AML-193 (cell line): Measurements from ENCODE around the gene ZNF417.
"Not testable (repeated sequence)": the region's sequence is repeated elsewhere in the genome, so short reads cannot be mapped to it uniquely, and the experiment has no call there.

Experiments
- DNase-seq, 2 experiments: peaks; one replicate each; lab custom pipeline; 2025; lab: John Stamatoyannopoulos, UW

The ZNF417 gene

GRCh38 chr19:57916168-57916995, at the start of gene ZNF417:
Gene ZNF417, minus strand, starts transcription at chr19:57916592. Its CDS starts 181 bp downstream, at chr19:57916411.
- peak; percentile 92 to 96 for DNase-seq

DNA sequence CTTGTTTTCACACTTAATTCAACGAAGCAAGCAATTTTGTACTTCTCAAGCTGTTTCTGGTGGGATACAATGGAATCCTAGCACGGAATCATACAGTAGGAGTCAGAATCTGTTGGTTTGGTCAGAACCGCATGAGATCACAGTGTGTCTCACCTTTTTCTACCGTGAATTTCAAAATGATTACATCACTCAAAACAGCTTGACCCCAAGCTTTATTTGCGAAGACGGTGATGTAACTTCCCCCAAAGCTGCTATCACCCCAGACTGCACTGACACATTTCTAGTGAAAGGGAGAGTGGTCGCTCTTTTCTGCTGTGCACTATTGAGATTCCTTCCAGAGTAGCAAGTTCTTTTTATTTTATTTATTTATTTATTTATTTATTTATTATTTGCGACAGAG, 48.4 kb upstream of the ZNF417 start:
- DNase-seq = no peak

DNA sequence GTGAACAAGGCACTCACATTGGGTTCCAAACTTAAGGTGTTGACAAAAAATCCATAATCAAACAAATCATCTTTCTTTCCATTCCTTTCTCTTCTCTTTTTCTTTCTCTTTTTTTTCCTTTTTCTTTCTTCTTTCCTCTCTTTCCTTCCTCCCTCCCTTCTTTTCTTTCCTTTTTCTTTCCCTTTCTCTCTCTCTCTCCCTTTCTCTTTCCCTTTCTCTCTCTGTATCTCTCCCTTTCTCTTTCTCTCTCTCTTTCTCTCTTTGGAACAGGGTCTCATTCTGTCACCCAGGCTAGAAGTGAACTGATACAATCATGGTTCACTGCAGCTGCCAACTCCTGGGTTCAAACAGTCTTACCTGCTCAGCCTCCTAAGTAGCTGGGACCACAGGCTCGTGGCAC, 45.4 kb upstream of the ZNF417 start:
- no peak for DNase-seq

GRCh38 chr19:57954996-57955395, 38.6 kb upstream of the ZNF417 start:
- no peak for DNase-seq

DNA sequence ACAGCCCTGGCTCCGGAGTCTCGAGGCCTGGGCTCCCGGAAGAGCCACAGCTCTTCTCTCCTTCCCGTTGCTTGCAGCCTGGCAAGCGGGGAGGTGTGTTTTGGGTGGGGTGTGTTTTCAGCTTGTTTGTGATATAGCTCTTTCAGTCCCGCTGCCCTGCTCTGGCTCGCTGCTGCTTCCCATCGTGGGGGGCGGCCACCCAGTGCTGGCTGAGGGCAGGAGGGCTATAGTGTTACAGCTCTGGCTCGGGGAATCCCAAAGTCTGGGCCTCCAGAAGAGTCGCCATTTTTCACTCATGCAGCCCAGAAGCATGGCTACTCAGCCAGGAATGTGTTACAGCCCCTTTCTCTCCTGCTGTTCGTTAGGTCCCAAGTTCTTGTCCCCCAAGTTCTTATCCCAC, 33.3 kb upstream of the ZNF417 start:
- no peak for DNase-seq

DNA sequence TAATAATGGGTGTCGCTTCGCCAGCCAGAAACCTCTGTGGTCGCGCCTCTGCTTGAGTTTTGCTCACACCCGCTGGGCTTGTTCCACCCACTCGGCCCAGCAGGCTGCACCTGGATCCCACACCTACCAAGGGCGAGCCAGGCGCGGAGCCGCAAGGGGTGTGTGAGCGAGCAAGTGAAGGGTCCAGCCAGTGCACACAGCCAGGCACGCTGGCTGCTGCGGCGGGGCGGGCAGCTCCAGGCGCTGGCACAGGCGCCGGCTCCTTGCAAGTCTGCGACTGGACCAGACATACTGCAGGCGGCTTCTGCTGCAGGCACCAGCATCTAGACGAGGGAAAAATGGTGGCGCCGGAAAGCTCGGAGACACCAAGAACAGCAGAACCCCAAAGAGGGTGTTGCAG, 32.9 kb upstream of the ZNF417 start:
- no peak for DNase-seq

DNA sequence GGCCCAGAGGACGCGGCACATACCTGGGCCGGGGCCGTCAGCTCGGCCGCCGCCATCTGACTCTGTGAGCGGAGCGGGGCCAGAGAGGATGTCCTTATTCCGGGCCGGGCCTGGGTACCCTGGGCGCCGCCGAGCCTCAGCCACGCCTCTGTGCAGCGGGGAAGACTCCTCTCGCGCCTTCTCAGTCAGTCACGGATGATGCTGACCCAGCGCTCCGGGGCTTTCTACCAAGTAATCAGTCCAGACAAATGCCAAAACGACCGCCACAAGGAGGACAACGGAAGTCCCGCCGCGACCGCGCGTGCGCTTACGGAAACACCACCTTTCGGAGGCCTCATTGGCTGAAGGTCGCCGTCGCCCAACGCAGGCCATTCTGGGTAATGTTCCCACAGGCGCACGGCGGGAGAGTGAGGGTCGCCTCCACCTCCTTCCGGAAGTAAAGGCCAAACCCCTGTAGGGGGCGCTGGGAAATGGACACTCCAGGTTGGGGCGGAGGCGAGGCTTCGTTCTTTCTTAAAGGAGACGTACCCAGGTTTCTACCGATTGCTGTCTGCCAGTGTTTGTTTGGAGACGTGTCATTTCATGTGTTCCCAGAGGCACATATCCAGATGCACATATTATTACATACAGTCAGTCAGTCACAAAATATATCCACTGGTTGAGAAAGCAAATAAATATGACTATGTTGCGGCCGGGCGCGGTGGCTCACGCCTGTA, 31.2 kb upstream of the ZNF417 start, which contains the start of gene ZNF256:
TSS of gene ZNF256 (minus strand) at position 288 of the 716 bp plus-strand sequence. CDS start at position 56, 232 bp downstream.
- peak; percentile 58 to 59 for DNase-seq

GRCh38 chr19:57947088-57947418, 30.7 kb upstream of the ZNF417 start:
- no peak for DNase-seq

- no peak for DNase-seq
Measured at GRCh38 chr19:57946316-57946715, 29.9 kb upstream of the ZNF417 start.

GRCh38 chr19:57941593-57941992, 25.2 kb upstream of the ZNF417 start:
- no peak for DNase-seq

- no peak for DNase-seq
Measured at GRCh38 chr19:57935731-57936130, 19.3 kb upstream of the ZNF417 start.

DNA sequence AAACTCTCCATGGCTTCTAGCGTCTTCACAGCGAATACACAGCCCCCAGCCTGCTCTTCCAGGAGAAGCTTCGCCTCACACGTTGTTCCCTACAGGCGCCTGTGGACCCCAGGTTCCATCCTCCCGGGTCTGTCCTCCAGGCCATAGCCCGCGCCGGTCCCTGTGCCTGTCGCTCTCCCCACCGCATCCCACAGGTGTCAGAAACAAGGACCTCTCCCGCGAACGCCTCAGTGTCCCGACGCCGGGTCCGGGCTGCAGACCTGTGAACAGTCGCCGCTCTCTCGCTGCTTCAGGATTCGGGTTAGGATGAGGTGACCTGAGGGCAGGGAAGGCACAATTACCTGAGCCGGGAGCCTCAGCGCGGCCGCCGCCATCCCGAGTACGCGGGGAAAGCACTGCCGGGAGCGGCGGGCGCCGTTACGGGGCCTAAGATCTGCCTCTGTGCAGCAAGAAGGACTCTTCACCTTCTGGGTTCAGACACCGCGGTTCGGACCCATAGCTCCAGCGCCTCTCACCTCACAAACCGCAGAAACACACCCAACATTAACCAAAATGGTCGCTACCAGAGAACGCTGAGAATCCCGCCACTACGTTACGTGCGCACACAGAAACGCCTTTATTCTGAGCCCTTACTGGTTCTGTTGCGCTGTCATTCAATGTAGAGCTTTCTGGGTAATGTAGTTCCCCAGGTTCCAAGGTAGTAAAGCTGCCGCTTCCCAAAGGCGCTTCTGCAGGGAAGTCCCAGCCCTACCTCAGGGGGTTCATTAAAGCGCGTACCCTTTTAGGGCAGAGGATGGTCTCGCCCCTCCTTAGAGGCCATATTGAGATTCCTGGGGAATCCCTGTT, 18.7 kb upstream of the ZNF417 start, which contains the start of gene ZNF418:
TSS of gene ZNF418 (minus strand) at position 583 of the 846 bp plus-strand sequence. CDS start 1,580 bp downstream, outside the sequence.
- no peak for DNase-seq

DNA sequence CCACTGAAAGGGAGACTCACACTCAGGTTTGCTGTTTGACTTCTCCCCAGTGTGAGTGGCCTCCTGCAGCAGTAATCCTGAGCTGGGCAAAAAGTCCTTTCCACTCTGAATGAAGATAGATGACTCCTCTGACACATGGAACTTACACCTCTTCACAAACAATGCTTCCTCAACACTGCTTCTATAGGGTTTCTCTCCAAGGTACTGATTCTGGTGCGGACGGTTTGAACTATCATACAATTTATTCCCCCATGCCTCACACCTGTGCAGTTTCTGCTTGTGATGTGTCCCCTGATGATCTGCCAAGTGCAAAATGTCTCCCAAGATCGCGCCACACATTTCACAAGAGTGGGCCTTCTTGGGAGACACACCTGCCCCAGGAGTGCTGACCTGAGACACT, 11.2 kb upstream of the ZNF417 start:
- DNase-seq = no peak

GRCh38 chr19:57914531-57914930, 1.9 kb downstream of the ZNF417 start:
- DNase-seq = no peak

GRCh38 chr19:57907394-57907793, 9.0 kb downstream of the ZNF417 start:
- no peak for DNase-seq

GRCh38 chr19:57905258-57905657, 11.1 kb downstream of the ZNF417 start:
- DNase-seq = no peak

- DNase-seq = no peak
Measured at GRCh38 chr19:57903618-57904184, 12.7 kb downstream of the ZNF417 start.

DNA sequence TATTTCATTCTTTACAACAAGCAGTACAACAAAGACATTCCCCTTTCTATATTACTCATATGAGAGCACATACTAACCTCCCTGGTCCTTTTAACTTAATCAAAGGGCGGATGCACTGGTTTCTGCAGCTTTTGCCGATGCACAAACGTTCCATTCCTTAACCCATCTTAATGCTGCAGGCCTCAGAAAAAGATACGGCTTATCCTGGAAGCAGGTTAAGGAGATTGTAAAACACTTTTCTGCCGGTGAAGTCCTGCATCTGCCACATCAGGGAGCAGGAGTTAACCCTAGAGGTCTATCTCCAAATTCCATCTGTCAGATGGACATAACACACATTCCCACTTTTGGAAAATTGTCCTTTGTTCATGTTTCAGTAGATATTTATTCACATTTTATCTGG, 16.1 kb downstream of the ZNF417 start:
- DNase-seq = no peak

- DNase-seq = not testable (repeated sequence)
Measured at GRCh38 chr19:57890706-57891105, 25.7 kb downstream of the ZNF417 start.

GRCh38 chr19:57888560-57889231, 27.7 kb downstream of the ZNF417 start, which contains the start of gene ZNF814:
Gene ZNF814, minus strand, starts transcription at chr19:57889037. Its CDS starts 235 bp downstream, at chr19:57888802.
- DNase-seq = no peak

DNA sequence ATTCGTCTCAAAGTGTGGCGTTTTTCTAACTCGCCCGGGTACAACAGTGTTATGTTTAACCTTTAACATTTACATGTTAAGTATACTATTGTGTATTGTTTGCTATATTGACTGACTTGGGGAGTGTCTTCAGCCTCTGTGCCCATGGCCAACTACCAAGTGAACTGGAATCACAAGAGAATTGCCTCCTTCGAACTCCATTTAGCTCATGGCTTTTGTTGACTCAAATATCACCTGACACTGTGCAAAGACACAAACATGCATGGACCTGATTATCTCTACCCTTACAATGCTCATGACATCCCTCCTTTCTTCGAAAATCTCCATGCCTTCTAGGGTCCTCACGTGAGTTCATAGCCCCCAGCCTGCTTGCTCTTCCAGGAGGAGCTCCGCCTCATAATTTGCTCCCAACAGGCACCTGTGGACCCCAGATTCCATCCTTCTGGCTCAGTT, 28.3 kb downstream of the ZNF417 start:
- DNase-seq = no peak
